GM19452 (cell line): ENCODE measurements around the gene MSH3.
"Not testable (repeated sequence)": the region's sequence is repeated elsewhere in the genome, so short reads cannot be mapped to it uniquely, and the experiment has no call there.

ENCODE experiments used
- ATAC-seq: cut with Tn5 transposase; IDR thresholded peaks from one replicate; pipeline ENCODE4 v1.9.1; 2021; ENCODE audit not compliant: unreplicated experiment

The MSH3 gene

GRCh38 chr5:80752427-80752826, 98.0 kb downstream of the MSH3 start:
- no peak for ATAC-seq

- ATAC-seq, result no peak
Measured at GRCh38 chr5:80753712-80754111, 99.3 kb downstream of the MSH3 start.

- ATAC-seq, result peak; percentile 47
Measured at GRCh38 chr5:80754900-80755299, 100.4 kb downstream of the MSH3 start.

- peak; percentile 94 for ATAC-seq
Measured at GRCh38 chr5:80755626-80756025, 101.2 kb downstream of the MSH3 start.

- ATAC-seq, result no peak
Measured at GRCh38 chr5:80756292-80756691, 101.8 kb downstream of the MSH3 start.

- ATAC-seq, result no peak
Measured at GRCh38 chr5:80757290-80757689, 102.8 kb downstream of the MSH3 start.

- no peak for ATAC-seq
Measured at GRCh38 chr5:80759866-80760577, 105.6 kb downstream of the MSH3 start.

- no peak for ATAC-seq
Measured at GRCh38 chr5:80760680-80761079, 106.2 kb downstream of the MSH3 start.

GRCh38 chr5:80761176-80761575, 106.7 kb downstream of the MSH3 start:
- no peak for ATAC-seq

GRCh38 chr5:80761966-80762365, 107.5 kb downstream of the MSH3 start:
- ATAC-seq, result no peak

- no peak for ATAC-seq
Measured at GRCh38 chr5:80762573-80762972, 108.1 kb downstream of the MSH3 start.

- ATAC-seq, result no peak
Measured at GRCh38 chr5:80763211-80763610, 108.8 kb downstream of the MSH3 start.

GRCh38 chr5:80763873-80764647, 109.6 kb downstream of the MSH3 start:
- no peak for ATAC-seq

- no peak for ATAC-seq
Measured at GRCh38 chr5:80764786-80765185, 110.3 kb downstream of the MSH3 start.

- no peak for ATAC-seq
Measured at GRCh38 chr5:80777347-80778287, 123.2 kb downstream of the MSH3 start.

- no peak for ATAC-seq
Measured at GRCh38 chr5:80780024-80780423, 125.6 kb downstream of the MSH3 start.

GRCh38 chr5:80780761-80781285, 126.4 kb downstream of the MSH3 start:
- ATAC-seq, result no peak

- ATAC-seq, result no peak
Measured at GRCh38 chr5:80781356-80781755, 126.9 kb downstream of the MSH3 start.

- ATAC-seq, result no peak
Measured at GRCh38 chr5:80782626-80783025, 128.2 kb downstream of the MSH3 start.

GRCh38 chr5:80783751-80784150, 129.3 kb downstream of the MSH3 start:
- ATAC-seq, result not testable (repeated sequence)

- ATAC-seq, result no peak
Measured at GRCh38 chr5:80784451-80784850, 130.0 kb downstream of the MSH3 start.
